HCT116 (cell line): Measurements from ENCODE around the gene MED31. TPM values are rescaled to one million over a fixed set of nuclear protein-coding genes. Genes with fewer than 3 reads are reported as not detected.

Experiments
- ATAC-seq: fragments of 200-7000 bp; cut with Tn5 transposase; 2 replicates; pipeline ENCODE4 v1.9.1; 2020; ENCODE audit warnings: mild to moderate bottlenecking, moderate library complexity
- BruUV-seq: library from RNA; stranded (reverse); fragments of 400-500 nt; replicated peaks from 2 replicates; lab custom pipeline; 2021; lab: Mats Ljungman, UMichigan
- CTCF ChIA-PET: fragments of 300-600 bp; sonication (Branson Sonifier 250); formaldehyde crosslinking; loops from one replicate; lab custom pipeline; 2021; ENCODE audit warnings: antibody characterized with exemption; lab: Charles Lee
- POLR2A ChIA-PET: fragments of 300-600, 350-600 bp; sonication (Branson Sonifier 250); formaldehyde crosslinking; loops from one replicate; lab custom pipeline; 2021; ENCODE audit warnings: antibody characterized with exemption; lab: Charles Lee
- RAD21 ChIA-PET, 2 experiments: fragments of 300-600 bp; sonication (Branson Sonifier 250); formaldehyde crosslinking; loops; one replicate each; lab custom pipeline; 2023; ENCODE audit warnings: low total read pairs in 2 of 2; ENCODE audit not compliant: uncharacterized antibody in 2 of 2, unreplicated experiment in 2 of 2, low non-redundant PET in 1 of 2; lab: Charles Lee
- DNase-seq: peaks from one replicate; pipeline ENCODE4 v3.0.0-alpha.2; 2010; ENCODE audit warnings: low read depth, low spot score
- H2AFZ ChIP-seq: fragments of 200-600 bp; shearing (Covaris generic), sonication (generic); 2 replicates; pipeline ENCODE4 v1.6.1; 2017; ENCODE audit warnings: low read depth, mixed run types, mixed read lengths, antibody characterized with exemption, low read length; ENCODE audit not compliant: poor library complexity, severe bottlenecking
- H3K27ac ChIP-seq: 2 replicates; pipeline ENCODE4 v1.5.1; 2012; ENCODE audit warnings: low read depth, low read length
- H3K27me3 ChIP-seq: fragments of 200-600 bp; sonication (generic); 2 replicates; pipeline ENCODE4 v1.6.1; 2016; ENCODE audit warnings: mixed run types, low read length, mixed read lengths; ENCODE audit not compliant: insufficient read depth
- H3K36me3 ChIP-seq, 2 experiments: fragments of 200-500 bp in 1 of 2; fragments of 200-600 bp in 1 of 2; sonication (Bioruptor generic) in 1 of 2; sonication (generic) in 1 of 2; 2 replicates each; pipeline versions ENCODE4 v1.5.1 to v1.6.1; 2014 to 2016; ENCODE audit warnings: low read length in 2 of 2, inconsistent platforms in 1 of 2, mixed read lengths in 1 of 2, mixed run types in 1 of 2; ENCODE audit not compliant: insufficient read depth in 2 of 2, control insufficient read depth in 1 of 2
- H3K4me1 ChIP-seq, 2 experiments: fragments of 200-600 bp in 1 of 2; sonication (generic) in 1 of 2; 2 replicates each; pipeline versions ENCODE4 v1.5.1 to v1.6.1; 2012 to 2017; ENCODE audit warnings: low read length in 2 of 2, inconsistent platforms in 1 of 2, mild to moderate bottlenecking in 1 of 2, mixed read lengths in 1 of 2, mixed run types in 1 of 2, moderate library complexity in 1 of 2; ENCODE audit not compliant: insufficient read depth in 2 of 2, control insufficient read depth in 1 of 2
- H3K4me2 ChIP-seq: fragments of 200-600 bp; sonication (generic); 2 replicates; pipeline ENCODE4 v1.6.1; 2017; ENCODE audit warnings: mixed run types, low read length, mixed read lengths
- H3K4me3 ChIP-seq, 2 experiments: fragments of 200-600 bp in 1 of 2; sonication (generic) in 1 of 2; replicated peaks in 1 of 2; 2 replicates each; pipeline ENCODE4 v1.5.1; 2011 to 2016; ENCODE audit warnings: low read length in 2 of 2, control low read depth in 1 of 2, low read depth in 1 of 2, mild to moderate bottlenecking in 1 of 2, mixed read lengths in 1 of 2, mixed run types in 1 of 2
- H3K79me2 ChIP-seq: fragments of 200-600 bp; sonication (generic); 2 replicates; pipeline ENCODE4 v1.6.1; 2017; ENCODE audit warnings: mild to moderate bottlenecking, mixed run types, low read length, moderate library complexity, mixed read lengths; ENCODE audit not compliant: insufficient read depth
- H3K9ac ChIP-seq: fragments of 200-600 bp; sonication (generic); 2 replicates; pipeline ENCODE4 v1.6.1; 2016; ENCODE audit warnings: low read length, mixed read lengths
- H3K9me2 ChIP-seq: fragments of 200-600 bp; sonication (generic), shearing (Covaris generic); 2 replicates; pipeline ENCODE4 v1.6.1; 2017; ENCODE audit warnings: mixed run types, mild to moderate bottlenecking, moderate library complexity; ENCODE audit not compliant: insufficient read depth
- H3K9me3 ChIP-seq, 2 experiments: fragments of 200-500 bp in 1 of 2; fragments of 200-600 bp in 1 of 2; sonication (Bioruptor generic) in 1 of 2; sonication (generic) in 1 of 2; 2 replicates each; pipeline ENCODE4 v1.6.1; 2014 to 2017; ENCODE audit warnings: low read length in 2 of 2, mixed read lengths in 2 of 2, inconsistent platforms in 1 of 2, low read depth in 1 of 2, mild to moderate bottlenecking in 1 of 2, mixed run types in 1 of 2, moderate library complexity in 1 of 2; ENCODE audit not compliant: control insufficient read depth in 1 of 2, insufficient read depth in 1 of 2
- H4K20me1 ChIP-seq: fragments of 200-600 bp; sonication (generic), shearing (Covaris generic); 2 replicates; pipeline ENCODE4 v1.6.1; 2017; ENCODE audit warnings: mixed run types, mild to moderate bottlenecking, moderate library complexity; ENCODE audit not compliant: insufficient read depth
- CBX3 ChIP-seq: IDR thresholded peaks from 2 replicates; pipeline ENCODE4 v1.6.1; 2012; ENCODE audit warnings: low read depth
- CEBPB ChIP-seq: IDR thresholded peaks from 2 replicates; pipeline ENCODE4 v1.6.1; 2012; ENCODE audit warnings: low read depth
- ELF1 ChIP-seq: IDR thresholded peaks from 2 replicates; pipeline ENCODE4 v1.6.1; 2012; ENCODE audit warnings: low read depth, borderline replicate concordance
- EZH2 ChIP-seq: fragments of 200-600 bp; sonication (generic); IDR thresholded peaks from 2 replicates; pipeline ENCODE4 v1.6.1; 2017; ENCODE audit warnings: antibody characterized with exemption, mixed run types
- EZH2phosphoT487 ChIP-seq: fragments of 200-600 bp; IDR thresholded peaks from 2 replicates; pipeline ENCODE4 v1.6.1; 2018; ENCODE audit warnings: antibody characterized with exemption, borderline replicate concordance
- FOSL1 ChIP-seq: IDR thresholded peaks from 2 replicates; pipeline ENCODE4 v1.6.1; 2012; ENCODE audit warnings: low read depth
- JUND ChIP-seq: IDR thresholded peaks from 2 replicates; pipeline ENCODE4 v1.6.1; 2012
- POLR2A ChIP-seq: IDR thresholded peaks from 2 replicates; pipeline ENCODE4 v1.7.0; 2011; ENCODE audit warnings: borderline replicate concordance; ENCODE audit not compliant: insufficient read depth, insufficient read length; ENCODE audit errors: extremely low read depth
- POLR2AphosphoS5 ChIP-seq: IDR thresholded peaks from 2 replicates; pipeline ENCODE4 v1.6.1; 2011; ENCODE audit warnings: mild to moderate bottlenecking, low read depth, low read length, moderate library complexity
- RAD21 ChIP-seq: IDR thresholded peaks from 2 replicates; pipeline ENCODE4 v1.6.1; 2012; ENCODE audit warnings: low read depth, mild to moderate bottlenecking
- SIN3A ChIP-seq: IDR thresholded peaks from 2 replicates; pipeline ENCODE4 v1.6.1; 2012; ENCODE audit warnings: low read depth
- SP1 ChIP-seq: IDR thresholded peaks from 2 replicates; pipeline ENCODE4 v1.6.1; 2012; ENCODE audit warnings: low read depth
- SRF ChIP-seq: IDR thresholded peaks from 2 replicates; pipeline ENCODE4 v1.6.1; 2012; ENCODE audit warnings: low read depth
- TCF7L2 ChIP-seq: IDR thresholded peaks from 2 replicates; pipeline ENCODE4 v1.7.0; 2011; ENCODE audit warnings: borderline replicate concordance, inconsistent platforms; ENCODE audit not compliant: insufficient read depth, insufficient read length; ENCODE audit errors: extremely low read depth
- YY1 ChIP-seq: IDR thresholded peaks from 2 replicates; pipeline ENCODE4 v1.6.1; 2011; ENCODE audit warnings: low read length, low read depth, moderate library complexity, mild to moderate bottlenecking; ENCODE audit not compliant: insufficient replicate concordance; ENCODE audit errors: extremely low read depth
- ZFX ChIP-seq: fragments of 450-650 bp; IDR thresholded peaks from 2 replicates; pipeline ENCODE4 v1.6.1; 2017
- ZNF274 ChIP-seq: fragments of 200-500 bp; sonication (Bioruptor generic); IDR thresholded peaks from 2 replicates; pipeline ENCODE4 v1.6.1; 2014; ENCODE audit warnings: mild to moderate bottlenecking, low read depth, low read length, inconsistent platforms
- intact Hi-C: fragments of 100-400 bp; cut with micrococcal nuclease; formaldehyde crosslinking; loops from 2 replicates; pipeline ENCODE4 v1.10.0; 2022
- total RNA-seq: library from RNA; stranded (reverse); gene quantifications from one replicate; pipeline ENCODE4 v1.2.1, GENCODE V29; 2021; ENCODE audit not compliant: unreplicated experiment
- TF ChIP-seq, protein P1 (sequence below): IDR thresholded peaks from 2 replicates; pipeline ENCODE4 v1.6.1; 2012; ENCODE audit warnings: low read depth
- TF ChIP-seq, protein P2 (sequence below): IDR thresholded peaks from 2 replicates; pipeline ENCODE4 v1.6.1; 2012
- TF ChIP-seq, protein P3 (sequence below), 3 experiments: fragments of 200-600 bp in 1 of 3; sonication (generic) in 1 of 3; IDR thresholded peaks in 2 of 3; conservative IDR thresholded peaks in 1 of 3; 2 replicates each; pipeline ENCODE4 v1.5.1; 2012 to 2017; ENCODE audit warnings: low read depth in 2 of 3, low read length in 2 of 3, antibody characterized with exemption in 1 of 3, borderline replicate concordance in 1 of 3, control low read depth in 1 of 3, mild to moderate bottlenecking in 1 of 3, mixed read lengths in 1 of 3, mixed run types in 1 of 3, moderate library complexity in 1 of 3; ENCODE audit not compliant: insufficient read depth in 1 of 3

MED31 gene
- total RNA-seq, 1 experiment from 2014 or later = 20.3 TPM

DNA sequence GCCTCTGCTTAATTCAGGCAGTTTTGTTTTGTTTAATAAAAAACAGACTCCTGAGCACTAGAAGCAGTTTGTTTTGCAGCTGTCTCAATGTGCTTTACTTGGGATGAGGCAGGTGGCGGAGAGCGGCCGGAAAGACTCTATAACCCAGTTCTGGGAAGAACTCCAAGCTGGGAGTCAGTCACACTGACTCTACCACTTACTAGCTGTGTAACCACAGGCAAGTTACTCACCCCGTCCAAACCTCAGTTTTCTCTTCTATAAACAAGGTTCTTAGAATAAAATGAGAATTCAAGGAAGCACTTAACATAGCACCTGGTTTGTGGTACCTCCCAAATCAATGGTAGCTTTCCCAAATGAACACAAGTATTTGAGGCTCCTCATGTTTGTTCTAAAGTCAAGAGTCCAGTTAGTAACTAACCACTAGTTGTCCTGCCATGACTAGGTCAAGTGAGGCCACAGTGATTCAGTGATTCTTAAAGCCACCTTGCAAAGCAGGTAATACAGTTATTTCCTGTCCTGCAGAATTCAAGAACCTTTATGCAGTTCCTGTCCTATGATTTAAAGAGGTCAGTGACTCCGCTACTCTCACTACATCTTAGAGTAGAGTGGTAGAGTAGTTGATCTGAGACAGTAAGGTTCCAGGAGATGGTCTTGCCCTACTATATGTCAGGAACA lies 7.8 kb downstream of the MED31 start:
- 0 out of 2 replicates have a peak, but pooled peaks cover 3% of the 10 kb centered on the region for H4K20me1 ChIP-seq
- peaks cover 28 to 38% of the 10 kb centered on the region in 2 experiments for H3K36me3 ChIP-seq
- no peak overlapping the region for H2AFZ ChIP-seq
- ChIA-PET CTCF (no interaction called here), RAD21 (no interaction called here), POLR2A (no interaction called here)
- H3K79me2 ChIP-seq = peaks cover 91% of the 10 kb centered on the region
- intact Hi-C loops = loop anchor here (10.0 kb wide), 1 partner anchor 1059 kb away; the partner anchor contains the start of gene NLRP1
- H3K4me2 ChIP-seq = no peak overlapping the region
- H3K9me2 ChIP-seq = no peaks in the 10 kb centered on the region
- DNase-seq (no peak), ATAC-seq (no peak)
- TF ChIP-seq EZH2phosphoT487 (no peak), SRF (no peak), ZFX (no peak), FOSL1 (no peak), CEBPB (no peak), YY1 (no peak), CBX3 (no peak), POLR2A (no peak), SP1 (no peak), RAD21 (no peak), POLR2AphosphoS5 (no peak), JUND (no peak), ZNF274 (no peak), EZH2 (no peak), ELF1 (no peak), TCF7L2 (no peak), SIN3A (no peak)
- TF ChIP-seq, protein P1, sequence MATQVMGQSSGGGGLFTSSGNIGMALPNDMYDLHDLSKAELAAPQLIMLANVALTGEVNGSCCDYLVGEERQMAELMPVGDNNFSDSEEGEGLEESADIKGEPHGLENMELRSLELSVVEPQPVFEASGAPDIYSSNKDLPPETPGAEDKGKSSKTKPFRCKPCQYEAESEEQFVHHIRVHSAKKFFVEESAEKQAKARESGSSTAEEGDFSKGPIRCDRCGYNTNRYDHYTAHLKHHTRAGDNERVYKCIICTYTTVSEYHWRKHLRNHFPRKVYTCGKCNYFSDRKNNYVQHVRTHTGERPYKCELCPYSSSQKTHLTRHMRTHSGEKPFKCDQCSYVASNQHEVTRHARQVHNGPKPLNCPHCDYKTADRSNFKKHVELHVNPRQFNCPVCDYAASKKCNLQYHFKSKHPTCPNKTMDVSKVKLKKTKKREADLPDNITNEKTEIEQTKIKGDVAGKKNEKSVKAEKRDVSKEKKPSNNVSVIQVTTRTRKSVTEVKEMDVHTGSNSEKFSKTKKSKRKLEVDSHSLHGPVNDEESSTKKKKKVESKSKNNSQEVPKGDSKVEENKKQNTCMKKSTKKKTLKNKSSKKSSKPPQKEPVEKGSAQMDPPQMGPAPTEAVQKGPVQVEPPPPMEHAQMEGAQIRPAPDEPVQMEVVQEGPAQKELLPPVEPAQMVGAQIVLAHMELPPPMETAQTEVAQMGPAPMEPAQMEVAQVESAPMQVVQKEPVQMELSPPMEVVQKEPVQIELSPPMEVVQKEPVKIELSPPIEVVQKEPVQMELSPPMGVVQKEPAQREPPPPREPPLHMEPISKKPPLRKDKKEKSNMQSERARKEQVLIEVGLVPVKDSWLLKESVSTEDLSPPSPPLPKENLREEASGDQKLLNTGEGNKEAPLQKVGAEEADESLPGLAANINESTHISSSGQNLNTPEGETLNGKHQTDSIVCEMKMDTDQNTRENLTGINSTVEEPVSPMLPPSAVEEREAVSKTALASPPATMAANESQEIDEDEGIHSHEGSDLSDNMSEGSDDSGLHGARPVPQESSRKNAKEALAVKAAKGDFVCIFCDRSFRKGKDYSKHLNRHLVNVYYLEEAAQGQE = no peak
- TF ChIP-seq, protein P2, sequence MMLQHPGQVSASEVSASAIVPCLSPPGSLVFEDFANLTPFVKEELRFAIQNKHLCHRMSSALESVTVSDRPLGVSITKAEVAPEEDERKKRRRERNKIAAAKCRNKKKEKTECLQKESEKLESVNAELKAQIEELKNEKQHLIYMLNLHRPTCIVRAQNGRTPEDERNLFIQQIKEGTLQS = no peak
- TF ChIP-seq, protein P3, sequence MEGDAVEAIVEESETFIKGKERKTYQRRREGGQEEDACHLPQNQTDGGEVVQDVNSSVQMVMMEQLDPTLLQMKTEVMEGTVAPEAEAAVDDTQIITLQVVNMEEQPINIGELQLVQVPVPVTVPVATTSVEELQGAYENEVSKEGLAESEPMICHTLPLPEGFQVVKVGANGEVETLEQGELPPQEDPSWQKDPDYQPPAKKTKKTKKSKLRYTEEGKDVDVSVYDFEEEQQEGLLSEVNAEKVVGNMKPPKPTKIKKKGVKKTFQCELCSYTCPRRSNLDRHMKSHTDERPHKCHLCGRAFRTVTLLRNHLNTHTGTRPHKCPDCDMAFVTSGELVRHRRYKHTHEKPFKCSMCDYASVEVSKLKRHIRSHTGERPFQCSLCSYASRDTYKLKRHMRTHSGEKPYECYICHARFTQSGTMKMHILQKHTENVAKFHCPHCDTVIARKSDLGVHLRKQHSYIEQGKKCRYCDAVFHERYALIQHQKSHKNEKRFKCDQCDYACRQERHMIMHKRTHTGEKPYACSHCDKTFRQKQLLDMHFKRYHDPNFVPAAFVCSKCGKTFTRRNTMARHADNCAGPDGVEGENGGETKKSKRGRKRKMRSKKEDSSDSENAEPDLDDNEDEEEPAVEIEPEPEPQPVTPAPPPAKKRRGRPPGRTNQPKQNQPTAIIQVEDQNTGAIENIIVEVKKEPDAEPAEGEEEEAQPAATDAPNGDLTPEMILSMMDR (IDR thresholded peaks at IDR 0.05 in 2 of 3, conservative IDR thresholded peaks at IDR 0.05 in 1 of 3; ENCODE audit: borderline replicate concordance in 1 of 3, insufficient read depth in 1 of 3, low read depth in 2 of 3, low read length in 2 of 3) = no peak
- no peak overlapping the region for H3K4me3 ChIP-seq
- peaks cover 13 to 27% of the 10 kb centered on the region in 2 experiments; a peak in 3 of 4 replicates for H3K4me1 ChIP-seq
- BruUV-seq = no TSS peak
- no peaks in the 10 kb centered on the region for H3K27me3 ChIP-seq
- no peak overlapping the region for H3K9ac ChIP-seq
- no peak overlapping the region for H3K27ac ChIP-seq
- no peaks in the 10 kb centered on the region for H3K9me3 ChIP-seq
